Adipose tissue (tissue), 3 donors: ENCODE measurements around the gene KRT6C. TPM values are rescaled to one million over a fixed set of nuclear protein-coding genes. Genes with fewer than 3 reads are reported as not detected.
"Not testable (repeated sequence)": the region's sequence is repeated elsewhere in the genome, so short reads cannot be mapped to it uniquely, and the experiment has no call there.

Source experiments
- H3K27ac ChIP-seq: one replicate; pipeline ENCODE4 v1.5.1; 2013; ENCODE audit warnings: low read depth, low read length
- WGBS, 3 donors: extraction: QIAGEN DNeasy Blood & Tissue Kit; methylation state at CpG; one replicate each; pipeline ENCODE4 v1.1.7; 2013; 5-methylcytosine and 5-hydroxymethylcytosine counted together
- polyA plus RNA-seq, 3 donors: library from polyadenylated mRNA; stranded (reverse); fragments of 200-250 nt; gene quantifications; one replicate each; pipeline ENCODE4 v1.2.3, GENCODE V29; 2013
- donor health status: healthy with polysubstance abuse.
- donor health status: Bipolar disorder and iron deficiency.
- donor health status: healthy.

The KRT6C gene
- polyA plus RNA-seq, 3 donors = 0.56 TPM; not detected in 2

GRCh38 chr12:52477651-52478050 lies 4.0 kb upstream of the KRT6C start:
- H3K27ac ChIP-seq = no peak overlapping the region
- 44 to 81% (median 74%) methylated on average over 2 of the region's 2 CpGs for WGBS, 3 donors

- 88 to 92% (median 91%) methylated on average over 2 of the region's 2 CpGs for WGBS, 3 donors
- no peak overlapping the region for H3K27ac ChIP-seq
Measured at GRCh38 chr12:52474212-52474611, 607 bp upstream of the KRT6C start.

- 70 to 80% (median 77%) methylated on average over 4 of the region's 4 CpGs for whole genome bisulfite sequencing, 3 donors
- no peak overlapping the region for H3K27ac ChIP-seq
Measured at GRCh38 chr12:52469853-52470252, 3.8 kb downstream of the KRT6C start.

- 32 to 51% (median 34%) methylated on average over 2 of the region's 2 CpGs for WGBS, 3 donors
Measured at GRCh38 chr12:52464897-52465296, 8.7 kb downstream of the KRT6C start.

GRCh38 chr12:52461693-52462092 lies 11.9 kb downstream of the KRT6C start:
- no peak overlapping the region for H3K27ac ChIP-seq
- 53 to 72% (median 56%) methylated on average over 5 of the region's 5 CpGs for WGBS, 3 donors

More at GRCh38 chr12:52464897-52465296, 8.7 kb downstream of the KRT6C start:
- no peak overlapping the region for H3K27ac ChIP-seq

GRCh38 chr12:52458861-52459260 lies 14.7 kb downstream of the KRT6C start:
- no peak overlapping the region for H3K27ac ChIP-seq
- 83 to 86% (median 86%) methylated on average over 5 of the region's 5 CpGs for WGBS, 3 donors

- WGBS, 3 donors = 55 to 94% (median 67%) methylated on average over 1 of the region's 1 CpG
Measured at GRCh38 chr12:52455821-52456220, 17.8 kb downstream of the KRT6C start.

GRCh38 chr12:52454411-52455201 lies 19.0 kb downstream of the KRT6C start:
- WGBS, 3 donors = 44 to 68% (median 60%) methylated on average over 3 of the region's 3 CpGs
- no peak overlapping the region for H3K27ac ChIP-seq

More at GRCh38 chr12:52455821-52456220, 17.8 kb downstream of the KRT6C start:
- no peak overlapping the region for H3K27ac ChIP-seq

GRCh38 chr12:52452101-52452500 lies 21.5 kb downstream of the KRT6C start, which contains the start of gene KRT6B:
Gene KRT6B (minus strand): TSS chr12:52452146. CDS start chr12:52452078, 68 bp downstream.
- WGBS, 3 donors = 81 to 93% (median 91%) methylated on average over 6 of the region's 6 CpGs
- H3K27ac ChIP-seq = no peak within 1 kb of the TSS

- no peak overlapping the region for H3K27ac ChIP-seq
- WGBS, 3 donors = 39 to 51% (median 45%) methylated on average over 3 of the region's 3 CpGs
Measured at GRCh38 chr12:52448228-52448627, 25.4 kb downstream of the KRT6C start.

GRCh38 chr12:52447196-52447595 lies 26.4 kb downstream of the KRT6C start:
- WGBS, 3 donors = 82 to 98% (median 92%) methylated on average over 10 to 11 of the region's 11 CpGs
- not testable (repeated sequence) for H3K27ac ChIP-seq

GRCh38 chr12:52446367-52447045 lies 27.1 kb downstream of the KRT6C start:
- 62 to 82% (median 66%) methylated on average over 6 of the region's 6 CpGs for WGBS, 3 donors

GRCh38 chr12:52445876-52446275 lies 27.7 kb downstream of the KRT6C start:
- H3K27ac ChIP-seq = no peak overlapping the region
- 58 to 69% (median 63%) methylated on average over 3 of the region's 3 CpGs for whole genome bisulfite sequencing, 3 donors

More at GRCh38 chr12:52446367-52447045, 27.1 kb downstream of the KRT6C start:
- H3K27ac ChIP-seq = no peak overlapping the region

GRCh38 chr12:52444647-52445595 lies 28.7 kb downstream of the KRT6C start:
- no peak overlapping the region for H3K27ac ChIP-seq
- 59 to 76% (median 69%) methylated on average over 10 of the region's 10 CpGs for WGBS, 3 donors

- H3K27ac ChIP-seq = no peak overlapping the region
- WGBS, 3 donors = 83 to 91% (median 90%) methylated on average over 3 of the region's 3 CpGs
Measured at GRCh38 chr12:52443966-52444365, 29.6 kb downstream of the KRT6C start.

- no peak overlapping the region for H3K27ac ChIP-seq
- 25 to 38% (median 29%) methylated on average over 6 of the region's 6 CpGs for WGBS, 3 donors
Measured at GRCh38 chr12:52442600-52443061, 31.0 kb downstream of the KRT6C start.

- H3K27ac ChIP-seq = no peak overlapping the region
- 53 to 64% (median 62%) methylated on average over 9 of the region's 9 CpGs for WGBS, 3 donors
Measured at GRCh38 chr12:52441320-52441911, 32.2 kb downstream of the KRT6C start.

GRCh38 chr12:52440821-52441319 lies 32.7 kb downstream of the KRT6C start:
- no peak overlapping the region for H3K27ac ChIP-seq
- WGBS, 3 donors = 92 to 99% (median 95%) methylated on average over 5 of the region's 5 CpGs
